HepG2 (cell line): ENCODE measurements around the gene ZBTB45. TPM values are rescaled to one million over a fixed set of nuclear protein-coding genes. Genes with fewer than 3 reads are reported as not detected.

ENCODE experiments used
- ATAC-seq: fragments of 200-7000 bp; cut with Tn5 transposase; 3 replicates; pipeline ENCODE4 v1.9.1; 2020; ENCODE audit warnings: mild to moderate bottlenecking, moderate library complexity
- BruUV-seq: library from RNA; stranded (reverse); fragments of 400-500 nt; replicated peaks from 2 replicates; lab custom pipeline; 2021; lab: Mats Ljungman, UMichigan
- CTCF ChIA-PET: fragments of 300-600 bp; formaldehyde crosslinking; extraction: SDS; loops from one replicate; lab custom pipeline; 2021; ENCODE audit warnings: low total read pairs, inconsistent platforms, low intra/inter-chr PET ratio; lab: Yijun Ruan, JAX
- POLR2A ChIA-PET: fragments of 350-600 bp; sonication (Branson Sonifier 250); formaldehyde crosslinking; loops from one replicate; lab custom pipeline; 2020; ENCODE audit warnings: antibody characterized with exemption, inconsistent platforms; lab: Yijun Ruan, JAX
- DNase-seq: peaks from one replicate; pipeline ENCODE4 v3.0.0-alpha.2; 2015; ENCODE audit warnings: low spot score
- FAIRE-seq: peaks from 3 replicates; lab custom pipeline; 2011; peaks lifted over from hg19 to GRCh38; lab: Jason Lieb, UNC
- H2AFZ ChIP-seq: one replicate; pipeline ENCODE4 v1.6.1; 2011; ENCODE audit warnings: low read length, inconsistent platforms
- H3K27ac ChIP-seq: fragments of 300-600 bp; 3 replicates; pipeline ENCODE4 v1.8.0; 2011; ENCODE audit warnings: mixed run types, mild to moderate bottlenecking, mixed read lengths, low read length, inconsistent platforms; ENCODE audit not compliant: insufficient read depth; ENCODE audit errors: extremely low read length
- H3K27me3 ChIP-seq, 2 experiments: fragments of 200-600 bp in 1 of 2; 2 replicates in 1 of 2; 3 replicates in 1 of 2; pipeline versions ENCODE4 v1.6.0 to v1.8.0; 2011; ENCODE audit warnings: low read length in 2 of 2, mild to moderate bottlenecking in 2 of 2, moderate library complexity in 2 of 2, inconsistent platforms in 1 of 2; ENCODE audit not compliant: insufficient read depth in 2 of 2, control insufficient read depth in 1 of 2
- H3K36me3 ChIP-seq, 2 experiments: fragments of 200-600 bp in 1 of 2; replicated peaks in 1 of 2; 2 replicates in 1 of 2; 3 replicates in 1 of 2; pipeline versions ENCODE4 v1.5.1 to v1.8.0; 2011; ENCODE audit warnings: low read length in 2 of 2, inconsistent platforms in 1 of 2; ENCODE audit not compliant: insufficient read depth in 2 of 2, control insufficient read depth in 1 of 2
- H3K4me1 ChIP-seq: 2 replicates; pipeline ENCODE4 v1.5.1; 2012; ENCODE audit warnings: low read length, inconsistent platforms; ENCODE audit not compliant: insufficient read depth
- H3K4me2 ChIP-seq: 2 replicates; pipeline ENCODE4 v1.6.0; 2011; ENCODE audit warnings: low read depth, low read length, inconsistent platforms
- H3K4me3 ChIP-seq, 3 experiments: fragments of 200-600 bp in 1 of 3; sonication (generic), shearing (Covaris generic) in 1 of 3; replicated peaks in 1 of 3; 2 replicates each; pipeline ENCODE4 v1.5.1; 2011 to 2016; ENCODE audit warnings: low read length in 3 of 3, inconsistent platforms in 2 of 3, low read depth in 2 of 3, mild to moderate bottlenecking in 2 of 3, control low read depth in 1 of 3, mixed read lengths in 1 of 3; ENCODE audit not compliant: insufficient read depth in 1 of 3
- H3K79me2 ChIP-seq: one replicate; pipeline ENCODE4 v1.6.1; 2011; ENCODE audit warnings: low read length, inconsistent platforms; ENCODE audit not compliant: insufficient read depth
- H3K9ac ChIP-seq: 2 replicates; pipeline ENCODE4 v1.6.0; 2011; ENCODE audit warnings: mild to moderate bottlenecking, low read depth, low read length, inconsistent platforms; ENCODE audit not compliant: insufficient read depth
- H3K9me3 ChIP-seq: 2 replicates; pipeline ENCODE4 v1.5.1; 2012; ENCODE audit warnings: mild to moderate bottlenecking, low read length
- H4K20me1 ChIP-seq: 2 replicates; pipeline ENCODE4 v1.6.0; 2011; ENCODE audit warnings: inconsistent platforms, mild to moderate bottlenecking, low read length, moderate library complexity; ENCODE audit not compliant: insufficient read depth
- CBX1 ChIP-seq: IDR thresholded peaks from one replicate; pipeline ENCODE4 v1.6.1; 2016; ENCODE audit warnings: antibody characterized with exemption, low read depth
- HDAC1 ChIP-seq: sonication (generic); formaldehyde crosslinking; IDR thresholded peaks from 2 replicates; pipeline ENCODE4 v1.5.1; 2020; ENCODE audit warnings: mild to moderate bottlenecking, missing genetic modification reagents
- MEF2D ChIP-seq: sonication (generic); formaldehyde crosslinking; IDR thresholded peaks from 2 replicates; pipeline ENCODE4 v1.5.1; 2020; ENCODE audit warnings: mild to moderate bottlenecking, missing genetic modification reagents
- MTA3 ChIP-seq: sonication (generic); formaldehyde crosslinking; IDR thresholded peaks from 2 replicates; pipeline ENCODE4 v1.4.0; 2020; ENCODE audit warnings: missing genetic modification reagents
- MXI1 ChIP-seq: IDR thresholded peaks from 3 replicates; pipeline ENCODE4 v1.6.1; 2012; ENCODE audit warnings: low read depth, low read length, inconsistent platforms, borderline replicate concordance
- NFE2L1 ChIP-seq: sonication (generic); formaldehyde crosslinking; IDR thresholded peaks from 2 replicates; pipeline ENCODE4 v1.4.0; 2020; ENCODE audit warnings: missing genetic modification reagents, mild to moderate bottlenecking, borderline replicate concordance
- NFKB2 ChIP-seq: sonication (generic); formaldehyde crosslinking; IDR thresholded peaks from 2 replicates; pipeline ENCODE4 v1.4.0; 2020; ENCODE audit warnings: missing genetic modification reagents, borderline replicate concordance
- POLR2AphosphoS2 ChIP-seq: IDR thresholded peaks from 2 replicates; pipeline ENCODE4 v1.6.1; 2011; ENCODE audit warnings: low read depth, low read length, improper control_type of control experiment
- RAD21 ChIP-seq: fragments of 450-650 bp; formaldehyde crosslinking; IDR thresholded peaks from 2 replicates; pipeline ENCODE4 v1.5.0; 2020; ENCODE audit warnings: mild to moderate bottlenecking
- RARA ChIP-seq: IDR thresholded peaks from 2 replicates; pipeline ENCODE4 v1.6.1; 2016; ENCODE audit warnings: missing genetic modification reagents, missing compliant biosample characterization
- SAP130 ChIP-seq: IDR thresholded peaks from 2 replicates; pipeline ENCODE4 v1.6.1; 2016; ENCODE audit warnings: low read depth
- SMARCE1 ChIP-seq: fragments of 450-650 bp; IDR thresholded peaks from 2 replicates; pipeline ENCODE4 v1.6.1; 2017; ENCODE audit warnings: borderline replicate concordance
- SRF ChIP-seq: IDR thresholded peaks from 2 replicates; pipeline ENCODE4 v1.6.1; 2011; ENCODE audit warnings: mild to moderate bottlenecking, low read depth, low read length, moderate library complexity
- ZFP37 ChIP-seq: sonication (generic); formaldehyde crosslinking; IDR thresholded peaks from 2 replicates; pipeline ENCODE4 v1.4.0; 2020; ENCODE audit warnings: missing genetic modification reagents, borderline replicate concordance
- ZFY ChIP-seq: sonication (generic); formaldehyde crosslinking; IDR thresholded peaks from 2 replicates; pipeline ENCODE4 v1.4.0; 2020; ENCODE audit warnings: missing genetic modification reagents
- ZNF143 ChIP-seq: sonication (generic); formaldehyde crosslinking; IDR thresholded peaks from 2 replicates; pipeline ENCODE4 v1.4.0; 2020; ENCODE audit warnings: missing genetic modification reagents
- ZNF749 ChIP-seq: sonication (generic); formaldehyde crosslinking; IDR thresholded peaks from 2 replicates; pipeline ENCODE4 v1.8.0; 2022; ENCODE audit warnings: mild to moderate bottlenecking, missing genetic modification reagents, moderate library complexity, borderline replicate concordance
- ZNF839 ChIP-seq: sonication (generic); formaldehyde crosslinking; IDR thresholded peaks from 2 replicates; pipeline ENCODE4 v1.4.0; 2020; ENCODE audit warnings: missing genetic modification reagents, mild to moderate bottlenecking, borderline replicate concordance
- ZNF883 ChIP-seq: sonication (generic); formaldehyde crosslinking; IDR thresholded peaks from 2 replicates; pipeline ENCODE4 v1.5.1; 2020; ENCODE audit warnings: mild to moderate bottlenecking, missing genetic modification reagents; ENCODE audit errors: not compliant biosample characterization
- WGBS: methylation state at CpG from one replicate; pipeline ENCODE4 v1.1.6; 2017; ENCODE audit warnings: low lambda C conversion rate; 5-methylcytosine and 5-hydroxymethylcytosine counted together
- in situ Hi-C: cut with HindIII; loops from 2 replicates; pipeline ENCODE4 v1.10.0; 2017; ENCODE audit warnings: low pct_unique_long_range_greater_than_20kb; ENCODE audit not compliant: extremely low pct_ligation_motif_present
- intact Hi-C: fragments of 100-400 bp; cut with micrococcal nuclease; formaldehyde crosslinking; loops from one replicate; pipeline ENCODE4 v1.10.0; 2022; ENCODE audit not compliant: unreplicated experiment
- polyA plus RNA-seq, 8 experiments: library from polyadenylated mRNA; depleted of rRNA in 3 of 8; stranded (reverse) in 7 of 8; unstranded in 1 of 8; fragments of >200 nt; fragmentation: Illumina TruSeq in 4 of 8; extraction: Trizol in 4 of 8; gene quantifications; 2 replicates each; pipeline versions ENCODE4 v1.2.1 to v1.2.3, GENCODE V29; 2011 to 2016; ENCODE audit warnings: low read depth in 4 of 8, missing spikeins in 1 of 8, mixed read lengths in 1 of 8; ENCODE audit not compliant: insufficient read depth in 1 of 8
- total RNA-seq, 5 experiments: library from RNA; depleted of rRNA; stranded (reverse); fragments of >200 nt; fragmentation: Illumina TruSeq; extraction: Trizol; gene quantifications; 2 replicates each; pipeline ENCODE4 v1.2.3, GENCODE V29; 2016; ENCODE audit warnings: low read depth in 1 of 5
- TF ChIP-seq, protein P1 (sequence below): sonication (generic); formaldehyde crosslinking; IDR thresholded peaks from 2 replicates; pipeline ENCODE4 v1.4.0; 2020; ENCODE audit warnings: mild to moderate bottlenecking, missing genetic modification reagents
- TF ChIP-seq, protein P2 (sequence below): sonication (generic); formaldehyde crosslinking; IDR thresholded peaks from 2 replicates; pipeline ENCODE4 v1.5.1; 2020; ENCODE audit warnings: mild to moderate bottlenecking, moderate library complexity, missing genetic modification reagents

Gene ZBTB45
- total and polyA plus RNA-seq, 2 of the 13 experiments (the other 11 are each of a cell fraction or from before 2014, with no cell fraction given): 3.0 to 3.7 TPM

DNA sequence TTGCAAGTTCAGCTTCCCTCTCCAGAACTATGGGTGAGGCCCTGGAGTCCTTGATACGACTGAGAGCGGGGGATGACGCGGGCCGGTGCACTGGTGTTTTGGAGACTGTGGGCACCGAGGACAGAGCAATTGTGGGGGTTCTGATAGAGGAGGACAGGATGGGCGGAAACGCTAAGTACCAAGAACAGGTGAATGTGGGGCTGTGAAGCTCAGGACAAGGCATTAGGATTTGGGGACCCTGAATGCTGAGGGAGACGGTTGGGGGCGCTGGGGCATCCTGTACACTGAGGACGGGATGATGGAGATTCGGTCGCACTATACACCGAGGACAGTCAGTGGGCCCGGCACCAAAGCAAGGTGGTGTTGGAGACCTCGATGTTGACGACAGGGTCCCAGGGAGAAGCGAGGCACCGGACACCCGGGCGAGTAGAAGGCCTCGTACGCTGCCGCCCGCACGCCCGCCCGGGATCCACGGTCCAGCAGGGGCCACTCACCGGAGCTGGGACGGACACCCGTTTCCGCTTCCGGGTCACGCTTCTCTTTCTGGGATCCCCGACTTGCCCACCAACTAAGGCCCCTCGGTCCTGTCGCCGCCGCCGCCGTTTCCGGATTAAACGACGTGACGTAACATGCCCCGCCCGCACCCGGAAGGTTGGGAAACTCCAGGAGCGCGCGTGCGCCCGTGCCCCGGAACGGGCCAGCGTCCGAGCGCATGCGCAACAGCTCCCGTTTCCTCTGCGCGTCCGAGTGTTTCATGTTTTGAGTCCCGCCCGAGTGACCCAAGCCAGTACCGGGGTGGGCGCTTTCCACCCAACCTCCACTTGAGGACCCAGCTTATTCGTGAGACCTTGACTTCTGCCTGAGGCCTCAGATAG is 35.1 kb upstream of the ZBTB45 start, which contains the start of gene CHMP2A:
Gene CHMP2A, minus strand, starts transcription at position 612 of the 875 bp plus-strand sequence. CDS start 893 bp downstream, outside the sequence.
- peak; percentile 18 for FAIRE-seq
- H3K36me3 ChIP-seq: peaks cover 17 to 38% of the 10 kb centered on the region in 2 experiments
- ChIA-PET POLR2A (interaction anchor here (0.8 to 3.5 kb wide), 7 partner anchors 10 to 192 kb away, joined by 3 to 58 read pairs (median 4); partner anchors contain the start of genes SLC27A5, TRIM28, ZBTB45 and ZNF497), CTCF (no interaction called here)
- 67% methylated on average over 62 of the region's 69 CpGs for WGBS
- intact Hi-C loops: no loop called here
- in situ Hi-C loops: no loop called here
- H3K4me2 ChIP-seq: peak within 1 kb of the TSS; percentile 81
- no peaks in the 10 kb centered on the region for H3K27me3 ChIP-seq
- H3K9ac ChIP-seq: peak within 1 kb of the TSS; percentile 77
- no peaks in the 10 kb centered on the region for H3K9me3 ChIP-seq
- peaks cover 14% of the 10 kb centered on the region for H4K20me1 ChIP-seq
- H2AFZ ChIP-seq: no peak within 1 kb of the TSS
- H3K27ac ChIP-seq: peak within 1 kb of the TSS; percentile 59
- peak; percentile 45 for ATAC-seq
- H3K79me2 ChIP-seq: peaks cover 25% of the 10 kb centered on the region
- DNase-seq: peak; percentile 84
- peaks cover 32% of the 10 kb centered on the region for H3K4me1 ChIP-seq
- BruUV-seq: TSS peak; percentile 33
- peak within 1 kb of the TSS; percentile 48 to 77 (median 63); a peak in 5 of 6 replicates for H3K4me3 ChIP-seq
- TF ChIP-seq ZFP37 (CRISPR knock-in tag) (0 out of 2 replicates have a peak, but pooled peaks have one; percentile 27), ZNF143 (CRISPR knock-in tag) (peak; percentile 70), ZNF839 (CRISPR knock-in tag) (peak; percentile 75; the same call in 1 of the 2 replicates), ZNF883 (CRISPR knock-in tag) (peak; percentile 64), NFKB2 (CRISPR knock-in tag) (0 out of 2 replicates have a peak, but pooled peaks have one; percentile 18), POLR2AphosphoS2 (0 out of 2 replicates have a peak, but pooled peaks have one; percentile 64), HDAC1 (peak; percentile 64; the same call in 1 of the 2 replicates), CBX1 (peak; percentile 34), SRF (no peak), NFE2L1 (0 out of 2 replicates have a peak, but pooled peaks have one; percentile 15), SMARCE1 (no peak), MTA3 (CRISPR knock-in tag) (no peak), MEF2D (0 out of 2 replicates have a peak, but pooled peaks have one; percentile 51), RAD21 (peak; percentile 20; the same call in 1 of the 2 replicates), ZNF749 (CRISPR knock-in tag) (0 out of 2 replicates have a peak, but pooled peaks have one; percentile 29), RARA (CRISPR knock-in tag) (0 out of 2 replicates have a peak, but pooled peaks have one; percentile 13), SAP130 (CRISPR knock-in tag) (peak; percentile 65), ZFY (CRISPR knock-in tag) (peak; percentile 64), MXI1 (peak; percentile 58; the same call in 1 of the 3 replicates)
- TF ChIP-seq, protein P1, sequence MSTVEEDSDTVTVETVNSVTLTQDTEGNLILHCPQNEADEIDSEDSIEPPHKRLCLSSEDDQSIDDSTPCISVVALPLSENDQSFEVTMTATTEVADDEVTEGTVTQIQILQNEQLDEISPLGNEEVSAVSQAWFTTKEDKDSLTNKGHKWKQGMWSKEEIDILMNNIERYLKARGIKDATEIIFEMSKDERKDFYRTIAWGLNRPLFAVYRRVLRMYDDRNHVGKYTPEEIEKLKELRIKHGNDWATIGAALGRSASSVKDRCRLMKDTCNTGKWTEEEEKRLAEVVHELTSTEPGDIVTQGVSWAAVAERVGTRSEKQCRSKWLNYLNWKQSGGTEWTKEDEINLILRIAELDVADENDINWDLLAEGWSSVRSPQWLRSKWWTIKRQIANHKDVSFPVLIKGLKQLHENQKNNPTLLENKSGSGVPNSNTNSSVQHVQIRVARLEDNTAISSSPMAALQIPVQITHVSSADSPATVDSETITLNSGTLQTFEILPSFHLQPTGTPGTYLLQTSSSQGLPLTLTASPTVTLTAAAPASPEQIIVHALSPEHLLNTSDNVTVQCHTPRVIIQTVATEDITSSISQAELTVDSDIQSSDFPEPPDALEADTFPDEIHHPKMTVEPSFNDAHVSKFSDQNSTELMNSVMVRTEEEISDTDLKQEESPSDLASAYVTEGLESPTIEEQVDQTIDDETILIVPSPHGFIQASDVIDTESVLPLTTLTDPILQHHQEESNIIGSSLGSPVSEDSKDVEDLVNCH (CRISPR knock-in tag): no peak
- TF ChIP-seq, protein P2, sequence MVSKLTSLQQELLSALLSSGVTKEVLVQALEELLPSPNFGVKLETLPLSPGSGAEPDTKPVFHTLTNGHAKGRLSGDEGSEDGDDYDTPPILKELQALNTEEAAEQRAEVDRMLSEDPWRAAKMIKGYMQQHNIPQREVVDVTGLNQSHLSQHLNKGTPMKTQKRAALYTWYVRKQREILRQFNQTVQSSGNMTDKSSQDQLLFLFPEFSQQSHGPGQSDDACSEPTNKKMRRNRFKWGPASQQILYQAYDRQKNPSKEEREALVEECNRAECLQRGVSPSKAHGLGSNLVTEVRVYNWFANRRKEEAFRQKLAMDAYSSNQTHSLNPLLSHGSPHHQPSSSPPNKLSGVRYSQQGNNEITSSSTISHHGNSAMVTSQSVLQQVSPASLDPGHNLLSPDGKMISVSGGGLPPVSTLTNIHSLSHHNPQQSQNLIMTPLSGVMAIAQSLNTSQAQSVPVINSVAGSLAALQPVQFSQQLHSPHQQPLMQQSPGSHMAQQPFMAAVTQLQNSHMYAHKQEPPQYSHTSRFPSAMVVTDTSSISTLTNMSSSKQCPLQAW: peak; percentile 83
